HepG2 (cell line): ENCODE measurements around the gene ORC6. TPM values are rescaled to one million over a fixed set of nuclear protein-coding genes. Genes with fewer than 3 reads are reported as not detected.

Source experiments
- ATAC-seq: fragments of 200-7000 bp; cut with Tn5 transposase; 3 replicates; pipeline ENCODE4 v1.9.1; 2020; ENCODE audit warnings: mild to moderate bottlenecking, moderate library complexity
- BruUV-seq: library from RNA; stranded (reverse); fragments of 400-500 nt; replicated peaks from 2 replicates; lab custom pipeline; 2021; lab: Mats Ljungman, UMichigan
- CTCF ChIA-PET: fragments of 300-600 bp; formaldehyde crosslinking; extraction: SDS; loops from one replicate; lab custom pipeline; 2021; ENCODE audit warnings: low total read pairs, inconsistent platforms, low intra/inter-chr PET ratio; lab: Yijun Ruan, JAX
- POLR2A ChIA-PET: fragments of 350-600 bp; sonication (Branson Sonifier 250); formaldehyde crosslinking; loops from one replicate; lab custom pipeline; 2020; ENCODE audit warnings: antibody characterized with exemption, inconsistent platforms; lab: Yijun Ruan, JAX
- DNase-seq: peaks from one replicate; pipeline ENCODE4 v3.0.0-alpha.2; 2015; ENCODE audit warnings: low spot score
- FAIRE-seq: peaks from 3 replicates; lab custom pipeline; 2011; peaks lifted over from hg19 to GRCh38; lab: Jason Lieb, UNC
- H2AFZ ChIP-seq: one replicate; pipeline ENCODE4 v1.6.1; 2011; ENCODE audit warnings: low read length, inconsistent platforms
- H3K27ac ChIP-seq: fragments of 300-600 bp; 3 replicates; pipeline ENCODE4 v1.8.0; 2011; ENCODE audit warnings: mixed run types, mild to moderate bottlenecking, mixed read lengths, low read length, inconsistent platforms; ENCODE audit not compliant: insufficient read depth; ENCODE audit errors: extremely low read length
- H3K27me3 ChIP-seq, 2 experiments: fragments of 200-600 bp in 1 of 2; 2 replicates in 1 of 2; 3 replicates in 1 of 2; pipeline versions ENCODE4 v1.6.0 to v1.8.0; 2011; ENCODE audit warnings: low read length in 2 of 2, mild to moderate bottlenecking in 2 of 2, moderate library complexity in 2 of 2, inconsistent platforms in 1 of 2; ENCODE audit not compliant: insufficient read depth in 2 of 2, control insufficient read depth in 1 of 2
- H3K36me3 ChIP-seq, 2 experiments: fragments of 200-600 bp in 1 of 2; replicated peaks in 1 of 2; 2 replicates in 1 of 2; 3 replicates in 1 of 2; pipeline versions ENCODE4 v1.5.1 to v1.8.0; 2011; ENCODE audit warnings: low read length in 2 of 2, inconsistent platforms in 1 of 2; ENCODE audit not compliant: insufficient read depth in 2 of 2, control insufficient read depth in 1 of 2
- H3K4me1 ChIP-seq: 2 replicates; pipeline ENCODE4 v1.5.1; 2012; ENCODE audit warnings: low read length, inconsistent platforms; ENCODE audit not compliant: insufficient read depth
- H3K4me2 ChIP-seq: 2 replicates; pipeline ENCODE4 v1.6.0; 2011; ENCODE audit warnings: low read depth, low read length, inconsistent platforms
- H3K4me3 ChIP-seq, 3 experiments: fragments of 200-600 bp in 1 of 3; sonication (generic), shearing (Covaris generic) in 1 of 3; replicated peaks in 1 of 3; 2 replicates each; pipeline ENCODE4 v1.5.1; 2011 to 2016; ENCODE audit warnings: low read length in 3 of 3, inconsistent platforms in 2 of 3, low read depth in 2 of 3, mild to moderate bottlenecking in 2 of 3, control low read depth in 1 of 3, mixed read lengths in 1 of 3; ENCODE audit not compliant: insufficient read depth in 1 of 3
- H3K79me2 ChIP-seq: one replicate; pipeline ENCODE4 v1.6.1; 2011; ENCODE audit warnings: low read length, inconsistent platforms; ENCODE audit not compliant: insufficient read depth
- H3K9ac ChIP-seq: 2 replicates; pipeline ENCODE4 v1.6.0; 2011; ENCODE audit warnings: mild to moderate bottlenecking, low read depth, low read length, inconsistent platforms; ENCODE audit not compliant: insufficient read depth
- H3K9me3 ChIP-seq: 2 replicates; pipeline ENCODE4 v1.5.1; 2012; ENCODE audit warnings: mild to moderate bottlenecking, low read length
- H4K20me1 ChIP-seq: 2 replicates; pipeline ENCODE4 v1.6.0; 2011; ENCODE audit warnings: inconsistent platforms, mild to moderate bottlenecking, low read length, moderate library complexity; ENCODE audit not compliant: insufficient read depth
- AHR ChIP-seq: IDR thresholded peaks from 2 replicates; pipeline ENCODE4 v1.6.1; 2018; ENCODE audit warnings: missing genetic modification reagents, missing compliant biosample characterization
- ATF7-NPFF ChIP-seq: sonication (generic); formaldehyde crosslinking; IDR thresholded peaks from 2 replicates; pipeline ENCODE4 v1.8.1; 2023; ENCODE audit warnings: mild to moderate bottlenecking, low read depth, missing genetic modification reagents, moderate library complexity
- HIVEP1 ChIP-seq: sonication (generic); formaldehyde crosslinking; IDR thresholded peaks from 2 replicates; pipeline ENCODE4 v1.4.0; 2020; ENCODE audit warnings: mild to moderate bottlenecking, missing genetic modification reagents
- IKZF4 ChIP-seq: sonication (generic); formaldehyde crosslinking; IDR thresholded peaks from 2 replicates; pipeline ENCODE4 v1.5.1; 2020; ENCODE audit warnings: borderline replicate concordance, mild to moderate bottlenecking, low read depth, missing genetic modification reagents; ENCODE audit errors: not compliant biosample characterization
- SIN3A ChIP-seq: IDR thresholded peaks from 2 replicates; pipeline ENCODE4 v1.6.1; 2011; ENCODE audit warnings: low read depth, mild to moderate bottlenecking, control low read depth, low read length, borderline replicate concordance
- SMARCE1 ChIP-seq: fragments of 450-650 bp; IDR thresholded peaks from 2 replicates; pipeline ENCODE4 v1.6.1; 2017; ENCODE audit warnings: borderline replicate concordance
- ZNF605 ChIP-seq: sonication (generic); formaldehyde crosslinking; IDR thresholded peaks from 2 replicates; pipeline ENCODE4 v1.8.0; 2022; ENCODE audit warnings: mild to moderate bottlenecking, missing genetic modification reagents
- ZNF7 ChIP-seq: IDR thresholded peaks from 2 replicates; pipeline ENCODE4 v1.6.1; 2016; ENCODE audit warnings: missing biosample characterization, missing genetic modification reagents
- ZNF780A ChIP-seq: sonication (generic); formaldehyde crosslinking; IDR thresholded peaks from 2 replicates; pipeline ENCODE4 v1.8.0; 2022; ENCODE audit warnings: mild to moderate bottlenecking, missing genetic modification reagents, moderate library complexity
- WGBS: methylation state at CpG from one replicate; pipeline ENCODE4 v1.1.6; 2017; ENCODE audit warnings: low lambda C conversion rate; 5-methylcytosine and 5-hydroxymethylcytosine counted together
- in situ Hi-C: cut with HindIII; loops from 2 replicates; pipeline ENCODE4 v1.10.0; 2017; ENCODE audit warnings: low pct_unique_long_range_greater_than_20kb; ENCODE audit not compliant: extremely low pct_ligation_motif_present
- intact Hi-C: fragments of 100-400 bp; cut with micrococcal nuclease; formaldehyde crosslinking; loops from one replicate; pipeline ENCODE4 v1.10.0; 2022; ENCODE audit not compliant: unreplicated experiment
- polyA plus RNA-seq, 8 experiments: library from polyadenylated mRNA; depleted of rRNA in 3 of 8; stranded (reverse) in 7 of 8; unstranded in 1 of 8; fragments of >200 nt; fragmentation: Illumina TruSeq in 4 of 8; extraction: Trizol in 4 of 8; gene quantifications; 2 replicates each; pipeline versions ENCODE4 v1.2.1 to v1.2.3, GENCODE V29; 2011 to 2016; ENCODE audit warnings: low read depth in 4 of 8, missing spikeins in 1 of 8, mixed read lengths in 1 of 8; ENCODE audit not compliant: insufficient read depth in 1 of 8
- total RNA-seq, 5 experiments: library from RNA; depleted of rRNA; stranded (reverse); fragments of >200 nt; fragmentation: Illumina TruSeq; extraction: Trizol; gene quantifications; 2 replicates each; pipeline ENCODE4 v1.2.3, GENCODE V29; 2016; ENCODE audit warnings: low read depth in 1 of 5
- TF ChIP-seq, protein P1 (sequence below): sonication (generic); formaldehyde crosslinking; IDR thresholded peaks from 2 replicates; pipeline ENCODE4 v1.8.0; 2022; ENCODE audit warnings: mild to moderate bottlenecking, missing genetic modification reagents, borderline replicate concordance
- TF ChIP-seq, protein P2 (sequence below): sonication (generic); formaldehyde crosslinking; IDR thresholded peaks from 2 replicates; pipeline ENCODE4; 2020; ENCODE audit warnings: missing genetic modification reagents, mild to moderate bottlenecking, borderline replicate concordance

Gene ORC6
- total and polyA plus RNA-seq, 2 of the 13 experiments (the other 11 are each of a cell fraction or from before 2014, with no cell fraction given): 34.2 to 69.8 TPM

DNA sequence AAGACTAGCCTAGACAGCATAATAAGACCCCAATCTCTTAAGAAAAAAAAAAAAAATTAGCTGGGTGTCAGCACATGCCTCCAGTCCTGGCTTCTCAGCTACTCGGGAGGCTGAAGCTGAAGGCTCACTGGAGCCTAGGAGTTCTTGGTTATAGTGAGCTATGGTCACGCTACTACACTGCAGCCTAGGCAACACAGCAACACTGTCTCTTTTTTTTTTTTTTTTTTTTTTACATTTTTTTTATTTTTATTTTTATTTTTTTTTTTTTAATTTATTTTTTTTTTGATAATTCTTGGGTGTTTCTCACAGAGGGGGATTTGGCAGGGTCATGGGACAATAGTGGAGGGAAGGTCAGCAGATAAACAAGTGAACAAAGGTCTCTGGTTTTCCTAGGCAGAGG is 4.1 kb downstream of the ORC6 start (continued):
- TF ChIP-seq, protein P1, sequence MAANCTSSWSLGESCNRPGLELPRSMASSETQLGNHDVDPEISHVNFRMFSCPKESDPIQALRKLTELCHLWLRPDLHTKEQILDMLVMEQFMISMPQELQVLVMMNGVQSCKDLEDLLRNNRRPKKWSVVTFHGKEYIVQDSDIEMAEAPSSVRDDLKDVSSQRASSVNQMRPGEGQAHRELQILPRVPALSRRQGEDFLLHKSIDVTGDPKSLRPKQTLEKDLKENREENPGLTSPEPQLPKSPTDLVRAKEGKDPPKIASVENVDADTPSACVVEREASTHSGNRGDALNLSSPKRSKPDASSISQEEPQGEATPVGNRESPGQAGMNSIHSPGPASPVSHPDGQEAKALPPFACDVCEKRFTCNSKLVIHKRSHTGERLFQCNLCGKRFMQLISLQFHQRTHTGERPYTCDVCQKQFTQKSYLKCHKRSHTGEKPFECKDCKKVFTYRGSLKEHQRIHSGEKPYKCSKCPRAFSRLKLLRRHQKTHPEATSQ (CRISPR knock-in tag): no peak
- TF ChIP-seq ATF7-NPFF (CRISPR knock-in tag): no peak
- TF ChIP-seq, protein P2, sequence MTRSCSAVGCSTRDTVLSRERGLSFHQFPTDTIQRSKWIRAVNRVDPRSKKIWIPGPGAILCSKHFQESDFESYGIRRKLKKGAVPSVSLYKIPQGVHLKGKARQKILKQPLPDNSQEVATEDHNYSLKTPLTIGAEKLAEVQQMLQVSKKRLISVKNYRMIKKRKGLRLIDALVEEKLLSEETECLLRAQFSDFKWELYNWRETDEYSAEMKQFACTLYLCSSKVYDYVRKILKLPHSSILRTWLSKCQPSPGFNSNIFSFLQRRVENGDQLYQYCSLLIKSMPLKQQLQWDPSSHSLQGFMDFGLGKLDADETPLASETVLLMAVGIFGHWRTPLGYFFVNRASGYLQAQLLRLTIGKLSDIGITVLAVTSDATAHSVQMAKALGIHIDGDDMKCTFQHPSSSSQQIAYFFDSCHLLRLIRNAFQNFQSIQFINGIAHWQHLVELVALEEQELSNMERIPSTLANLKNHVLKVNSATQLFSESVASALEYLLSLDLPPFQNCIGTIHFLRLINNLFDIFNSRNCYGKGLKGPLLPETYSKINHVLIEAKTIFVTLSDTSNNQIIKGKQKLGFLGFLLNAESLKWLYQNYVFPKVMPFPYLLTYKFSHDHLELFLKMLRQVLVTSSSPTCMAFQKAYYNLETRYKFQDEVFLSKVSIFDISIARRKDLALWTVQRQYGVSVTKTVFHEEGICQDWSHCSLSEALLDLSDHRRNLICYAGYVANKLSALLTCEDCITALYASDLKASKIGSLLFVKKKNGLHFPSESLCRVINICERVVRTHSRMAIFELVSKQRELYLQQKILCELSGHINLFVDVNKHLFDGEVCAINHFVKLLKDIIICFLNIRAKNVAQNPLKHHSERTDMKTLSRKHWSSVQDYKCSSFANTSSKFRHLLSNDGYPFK: no peak
- no peak for TF ChIP-seq ZNF605 (CRISPR knock-in tag)
- no peak for TF ChIP-seq SIN3A
- TF ChIP-seq IKZF4 (CRISPR knock-in tag): no peak
- TF ChIP-seq AHR (CRISPR knock-in tag): no peak
- TF ChIP-seq ZNF7 (CRISPR knock-in tag): no peak

DNA sequence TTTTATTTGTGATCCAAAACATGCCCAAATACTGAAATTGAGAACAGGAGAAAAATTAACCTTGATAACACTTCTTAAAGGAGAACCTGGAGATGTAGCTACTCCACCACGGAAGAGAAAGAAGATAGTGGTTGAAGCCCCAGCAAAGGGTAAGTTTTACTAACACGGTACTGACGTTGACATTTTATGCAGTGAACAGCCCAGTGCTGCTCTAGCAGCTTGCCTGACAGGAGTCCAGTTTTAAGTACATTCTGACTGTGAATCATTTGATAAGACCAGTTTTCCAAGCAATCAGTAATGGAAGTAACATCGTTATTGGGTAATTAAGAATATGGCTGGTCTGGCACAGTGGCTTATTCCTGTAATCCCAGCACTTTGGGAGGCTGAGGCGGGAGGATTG is 6.5 kb downstream of the ORC6 start:
- H4K20me1 ChIP-seq: no peaks in the 10 kb centered on the region
- no TSS peak for BruUV-seq
- H3K4me2 ChIP-seq: no peak overlapping the region
- no peak for DNase-seq
- H3K27ac ChIP-seq: no peak overlapping the region
- ATAC-seq: no peak
- TF ChIP-seq ZNF780A: no peak
- TF ChIP-seq SMARCE1: no peak
- no peak for TF ChIP-seq HIVEP1 (CRISPR knock-in tag)
- TF ChIP-seq, all 625 proteins: peak for 0
- H3K27me3 ChIP-seq: no peaks in the 10 kb centered on the region; a peak in 1 of 5 replicates
- H2AFZ ChIP-seq: no peak overlapping the region
- H3K9ac ChIP-seq: no peak overlapping the region
- WGBS: 95% methylated on average over 5 of the region's 5 CpGs
- H3K4me3 ChIP-seq: no peak overlapping the region
- peaks cover 12% of the 10 kb centered on the region for H3K79me2 ChIP-seq
- ChIA-PET POLR2A (no interaction called here), CTCF (no interaction called here)
- H3K4me1 ChIP-seq: peaks cover 28% of the 10 kb centered on the region
- no peak for FAIRE-seq
- peaks cover 10 to 40% of the 10 kb centered on the region in 2 experiments for H3K36me3 ChIP-seq
- intact Hi-C loops (loop anchor here (10.0 kb wide), 1 partner anchor 219 kb away; no protein-coding TSS in a partner anchor), in situ Hi-C loops (no loop called here)
- no peaks in the 10 kb centered on the region for H3K9me3 ChIP-seq
